Measurements from ENCODE around the gene PROM1.

DNA sequence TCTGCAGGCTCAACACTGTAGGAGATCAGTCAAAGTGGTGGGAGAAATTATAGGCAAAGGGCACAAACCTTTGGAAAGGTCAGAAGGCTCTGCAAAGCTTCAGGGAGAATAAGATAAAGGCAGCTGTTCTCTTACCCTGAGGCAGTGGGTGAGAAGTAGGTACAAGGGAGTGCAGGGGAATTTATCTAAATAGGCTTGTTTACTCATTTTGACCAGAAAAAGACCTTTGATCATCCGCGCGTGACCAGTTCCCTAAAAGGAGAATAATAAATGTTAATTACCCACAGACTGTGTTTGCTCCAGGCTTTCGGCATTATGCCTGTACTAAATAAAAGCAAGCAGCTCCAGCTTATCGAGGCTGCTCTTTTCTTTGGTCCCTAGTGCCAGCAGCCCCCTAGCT is 130.2 kb downstream of the PROM1 start:
- TF ChIP-seq, protein P1, sequence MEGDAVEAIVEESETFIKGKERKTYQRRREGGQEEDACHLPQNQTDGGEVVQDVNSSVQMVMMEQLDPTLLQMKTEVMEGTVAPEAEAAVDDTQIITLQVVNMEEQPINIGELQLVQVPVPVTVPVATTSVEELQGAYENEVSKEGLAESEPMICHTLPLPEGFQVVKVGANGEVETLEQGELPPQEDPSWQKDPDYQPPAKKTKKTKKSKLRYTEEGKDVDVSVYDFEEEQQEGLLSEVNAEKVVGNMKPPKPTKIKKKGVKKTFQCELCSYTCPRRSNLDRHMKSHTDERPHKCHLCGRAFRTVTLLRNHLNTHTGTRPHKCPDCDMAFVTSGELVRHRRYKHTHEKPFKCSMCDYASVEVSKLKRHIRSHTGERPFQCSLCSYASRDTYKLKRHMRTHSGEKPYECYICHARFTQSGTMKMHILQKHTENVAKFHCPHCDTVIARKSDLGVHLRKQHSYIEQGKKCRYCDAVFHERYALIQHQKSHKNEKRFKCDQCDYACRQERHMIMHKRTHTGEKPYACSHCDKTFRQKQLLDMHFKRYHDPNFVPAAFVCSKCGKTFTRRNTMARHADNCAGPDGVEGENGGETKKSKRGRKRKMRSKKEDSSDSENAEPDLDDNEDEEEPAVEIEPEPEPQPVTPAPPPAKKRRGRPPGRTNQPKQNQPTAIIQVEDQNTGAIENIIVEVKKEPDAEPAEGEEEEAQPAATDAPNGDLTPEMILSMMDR (IDR thresholded peaks at IDR 0.05): no peak
- TF ChIP-seq POLR2A (IDR thresholded peaks at IDR 0.05): no peak
